ENCODE data around the gene STARD7. TPM values are rescaled to one million over a fixed set of nuclear protein-coding genes. Genes with fewer than 3 reads are reported as not detected.
A peak's percentile ranks its signal among the peaks of the same experiment; 100 is the strongest.

The STARD7 gene
- total RNA-seq, 6 experiments from 2014 or later = 167 to 195 (median 180) TPM

- peaks cover 48% of the 10 kb centered on the region for H3K4me1 Mint-ChIP-seq (ENCODE audit: low read depth)
- TF ChIP-seq, protein P1, sequence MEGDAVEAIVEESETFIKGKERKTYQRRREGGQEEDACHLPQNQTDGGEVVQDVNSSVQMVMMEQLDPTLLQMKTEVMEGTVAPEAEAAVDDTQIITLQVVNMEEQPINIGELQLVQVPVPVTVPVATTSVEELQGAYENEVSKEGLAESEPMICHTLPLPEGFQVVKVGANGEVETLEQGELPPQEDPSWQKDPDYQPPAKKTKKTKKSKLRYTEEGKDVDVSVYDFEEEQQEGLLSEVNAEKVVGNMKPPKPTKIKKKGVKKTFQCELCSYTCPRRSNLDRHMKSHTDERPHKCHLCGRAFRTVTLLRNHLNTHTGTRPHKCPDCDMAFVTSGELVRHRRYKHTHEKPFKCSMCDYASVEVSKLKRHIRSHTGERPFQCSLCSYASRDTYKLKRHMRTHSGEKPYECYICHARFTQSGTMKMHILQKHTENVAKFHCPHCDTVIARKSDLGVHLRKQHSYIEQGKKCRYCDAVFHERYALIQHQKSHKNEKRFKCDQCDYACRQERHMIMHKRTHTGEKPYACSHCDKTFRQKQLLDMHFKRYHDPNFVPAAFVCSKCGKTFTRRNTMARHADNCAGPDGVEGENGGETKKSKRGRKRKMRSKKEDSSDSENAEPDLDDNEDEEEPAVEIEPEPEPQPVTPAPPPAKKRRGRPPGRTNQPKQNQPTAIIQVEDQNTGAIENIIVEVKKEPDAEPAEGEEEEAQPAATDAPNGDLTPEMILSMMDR (IDR thresholded peaks at IDR 0.05) = no peak
- peaks cover 23% of the 10 kb centered on the region for H3K36me3 Mint-ChIP-seq (ENCODE audit: low read depth)
- peak overlapping the region; percentile 81 for H3K27ac Mint-ChIP-seq
- H3K4me3 Mint-ChIP-seq = no peak overlapping the region; the same call in 1 of the 2 replicates
- H3K27me3 Mint-ChIP-seq (ENCODE audit: insufficient read depth) = no peaks in the 10 kb centered on the region; the same call in 1 of the 2 replicates
- H3K9me3 Mint-ChIP-seq = no peaks in the 10 kb centered on the region
- no peak for DNase-seq
Measured at GRCh38 chr2:96252526-96252925, 43.9 kb upstream of the STARD7 start.

- Mint-ChIP-seq H3K36me3 (ENCODE audit: low read depth) (peaks cover 27% of the 10 kb centered on the region), H3K4me3 (peak overlapping the region; percentile 77), H3K9me3 (no peaks in the 10 kb centered on the region), H3K27ac (peak overlapping the region; percentile 81), H3K27me3 (ENCODE audit: insufficient read depth) (no peaks in the 10 kb centered on the region; the same call in 1 of the 2 replicates), H3K4me1 (ENCODE audit: low read depth) (peaks cover 53% of the 10 kb centered on the region)
- DNase-seq = peak; percentile 97
- TF ChIP-seq, protein P1 (IDR thresholded peaks at IDR 0.05) = no peak
Measured at GRCh38 chr2:96251721-96252292, 43.2 kb upstream of the STARD7 start.

- peaks cover 39% of the 10 kb centered on the region for H3K36me3 Mint-ChIP-seq (ENCODE audit: low read depth)
- DNase-seq = no peak
- H3K27me3 Mint-ChIP-seq (ENCODE audit: insufficient read depth) = no peaks in the 10 kb centered on the region; the same call in 1 of the 2 replicates
- peak overlapping the region; percentile 74 for H3K27ac Mint-ChIP-seq
- TF ChIP-seq, protein P1 (IDR thresholded peaks at IDR 0.05) = no peak
- peaks cover 69% of the 10 kb centered on the region for H3K4me1 Mint-ChIP-seq (ENCODE audit: low read depth)
- no peak overlapping the region for H3K4me3 Mint-ChIP-seq
- peaks cover 7% of the 10 kb centered on the region for H3K9me3 Mint-ChIP-seq
Measured at GRCh38 chr2:96250188-96250587, 41.6 kb upstream of the STARD7 start.

GRCh38 chr2:96249654-96250053, 41.0 kb upstream of the STARD7 start:
- Mint-ChIP-seq H3K4me1 (ENCODE audit: low read depth) (peaks cover 69% of the 10 kb centered on the region), H3K27ac (peak overlapping the region; percentile 74), H3K36me3 (ENCODE audit: low read depth) (peaks cover 42% of the 10 kb centered on the region), H3K27me3 (ENCODE audit: insufficient read depth) (no peaks in the 10 kb centered on the region; the same call in 1 of the 2 replicates), H3K4me3 (peak overlapping the region; percentile 27; the same call in 1 of the 2 replicates), H3K9me3 (peaks cover 7% of the 10 kb centered on the region)
- TF ChIP-seq, protein P1 (IDR thresholded peaks at IDR 0.05) = no peak
- peak; percentile 72 for DNase-seq

- H3K9me3 Mint-ChIP-seq = peaks cover 7% of the 10 kb centered on the region
- DNase-seq = no peak
- TF ChIP-seq, protein P1 (IDR thresholded peaks at IDR 0.05) = no peak
- peaks cover 36% of the 10 kb centered on the region for H3K36me3 Mint-ChIP-seq (ENCODE audit: low read depth)
- H3K27ac Mint-ChIP-seq = no peak overlapping the region
- no peaks in the 10 kb centered on the region; the same call in 1 of the 2 replicates for H3K27me3 Mint-ChIP-seq (ENCODE audit: insufficient read depth)
- H3K4me1 Mint-ChIP-seq (ENCODE audit: low read depth) = peaks cover 69% of the 10 kb centered on the region
- no peak overlapping the region for H3K4me3 Mint-ChIP-seq
Measured at GRCh38 chr2:96248624-96249023, 40.0 kb upstream of the STARD7 start.
